Inferior parietal cortex (tissue), 1 donor: ENCODE measurements around the gene EZH1.
A peak's percentile ranks its signal among the peaks of the same experiment; 100 is the strongest.
"Not testable (repeated sequence)": the region's sequence is repeated elsewhere in the genome, so short reads cannot be mapped to it uniquely, and the experiment has no call there.

Experiments used
- DNase-seq: peaks from one replicate; pipeline ENCODE4 v3.0.0-alpha.2; 2016; ENCODE audit errors: extremely low spot score

EZH1 gene

GRCh38 chr17:42772945-42773289, 28.1 kb upstream of the EZH1 start:
- no peak for DNase-seq

DNA sequence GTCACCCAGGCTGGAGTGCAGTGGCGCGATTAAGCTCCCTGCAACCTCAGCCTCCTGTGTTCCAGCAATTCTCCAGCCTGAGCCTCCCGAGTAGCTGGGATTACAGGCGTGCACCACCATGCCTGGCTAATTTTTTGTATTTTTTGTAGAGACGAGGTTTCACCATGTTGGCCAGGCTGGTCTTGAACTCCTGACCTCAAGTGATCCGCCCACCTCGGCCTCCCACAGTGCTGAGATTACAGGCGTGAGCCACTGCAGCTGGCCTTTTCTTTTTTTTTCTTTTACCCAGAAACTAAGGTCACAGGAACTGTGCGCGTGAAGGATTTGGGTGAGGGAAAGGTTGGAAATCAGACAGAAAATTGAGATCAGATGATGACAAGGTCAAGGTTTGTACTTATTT, 25.1 kb upstream of the EZH1 start:
- not testable (repeated sequence) for DNase-seq

GRCh38 chr17:42768006-42768405, 23.2 kb upstream of the EZH1 start:
- not testable (repeated sequence) for DNase-seq

GRCh38 chr17:42767512-42767911, 22.7 kb upstream of the EZH1 start:
- DNase-seq: no peak

GRCh38 chr17:42766124-42766523, 21.3 kb upstream of the EZH1 start:
- no peak for DNase-seq

DNA sequence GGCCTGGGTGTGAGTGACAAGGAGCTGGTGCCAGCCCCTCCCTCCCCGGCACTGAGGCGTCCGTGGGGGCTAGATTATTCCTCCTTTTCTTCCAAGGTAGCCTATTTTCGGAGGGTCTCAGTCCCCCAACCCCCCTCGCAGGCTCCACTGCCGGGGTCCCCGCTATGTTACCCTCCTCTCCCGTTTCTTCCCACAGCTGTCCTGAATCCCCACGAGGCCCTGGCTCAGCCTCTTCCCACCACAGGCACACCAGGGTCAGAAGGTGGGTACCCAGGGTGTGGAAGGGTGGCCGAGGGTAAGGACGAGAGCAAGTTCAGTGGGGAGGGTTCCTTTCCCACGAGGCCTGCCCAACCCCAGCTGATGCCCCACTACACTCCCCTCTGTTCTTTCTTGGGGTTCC, 16.8 kb upstream of the EZH1 start:
- no peak for DNase-seq

DNA sequence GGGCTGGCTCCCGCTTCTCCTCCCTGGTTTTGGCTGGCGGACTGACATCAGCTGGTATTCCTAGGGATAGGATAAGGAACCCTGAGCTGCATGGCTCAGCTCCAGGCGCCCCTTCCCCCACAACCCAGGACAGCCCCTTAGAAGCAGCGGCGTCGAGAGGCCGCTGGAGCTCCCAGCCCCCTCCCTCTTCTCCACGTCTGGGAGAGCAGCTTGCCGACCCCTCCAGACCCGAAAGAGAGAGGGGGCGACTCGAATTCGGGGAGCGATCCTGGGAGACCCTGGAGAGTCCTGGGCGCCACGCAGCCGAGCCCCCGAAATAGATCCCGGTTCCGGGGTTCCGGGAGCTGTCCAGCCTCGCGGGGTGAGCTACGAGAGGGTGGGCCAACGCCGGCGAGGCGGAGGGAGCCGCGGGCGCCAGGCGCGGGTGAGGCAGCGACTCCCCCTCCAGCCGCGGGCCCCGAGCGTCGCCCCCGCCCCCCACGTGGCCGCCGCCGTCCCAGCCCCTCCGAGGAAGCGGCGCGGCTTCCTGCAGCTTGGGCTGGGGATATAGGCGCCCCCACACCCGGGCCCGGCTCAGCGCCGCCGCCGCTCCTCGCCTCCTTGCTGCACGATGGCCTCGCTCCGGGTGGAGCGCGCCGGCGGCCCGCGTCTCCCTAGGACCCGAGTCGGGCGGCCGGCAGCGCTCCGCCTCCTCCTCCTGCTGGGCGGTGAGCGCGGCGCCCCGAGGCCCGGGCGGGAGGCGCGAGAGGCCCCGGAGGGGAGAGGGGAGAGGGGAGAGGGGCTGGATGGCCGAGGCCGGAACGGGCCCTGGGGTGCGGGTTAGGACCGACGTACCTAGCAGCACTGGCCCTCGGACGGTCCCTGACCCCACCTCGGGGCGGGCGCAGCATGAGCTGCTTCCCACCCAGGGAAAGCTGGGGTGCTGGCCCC, 16.1 kb upstream of the EZH1 start, which contains the start of gene RAMP2:
Gene RAMP2, plus strand, starts transcription at position 576 of the 930 bp plus-strand sequence. Its CDS starts 35 bp downstream, at position 611.
- DNase-seq: no peak

DNA sequence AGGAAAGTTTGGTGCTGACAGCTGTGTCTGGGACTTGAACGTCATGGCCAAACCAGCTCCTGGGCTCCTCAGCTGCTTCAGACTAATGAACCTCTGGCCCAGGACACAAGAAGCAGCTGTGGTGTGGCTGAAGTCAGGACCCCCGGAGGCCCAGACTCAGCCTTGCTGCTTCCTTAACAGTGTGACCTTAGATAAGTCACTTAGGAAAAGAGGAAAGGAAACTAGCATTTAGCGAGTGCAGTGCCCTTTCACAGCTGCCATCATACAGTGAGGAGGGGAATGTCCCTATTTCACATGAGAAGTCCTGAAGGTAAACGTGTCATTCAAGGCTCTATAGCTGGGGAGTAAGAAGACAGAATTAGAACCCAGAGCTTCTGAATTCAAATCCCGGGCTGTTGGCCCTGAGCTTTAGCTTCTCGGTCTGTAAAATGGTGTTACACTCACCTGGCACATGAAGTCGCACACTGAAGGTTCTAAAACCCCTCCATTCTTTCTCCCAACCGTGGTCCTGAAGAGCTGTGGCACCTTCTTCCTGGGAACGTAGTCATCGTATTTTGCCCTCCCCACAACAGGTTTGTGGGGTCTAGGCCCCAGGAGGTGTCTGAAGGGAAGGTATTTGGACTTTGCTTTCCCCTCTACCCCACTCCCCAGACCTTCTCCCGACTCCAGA, 15.3 kb upstream of the EZH1 start:
- DNase-seq: no peak

DNA sequence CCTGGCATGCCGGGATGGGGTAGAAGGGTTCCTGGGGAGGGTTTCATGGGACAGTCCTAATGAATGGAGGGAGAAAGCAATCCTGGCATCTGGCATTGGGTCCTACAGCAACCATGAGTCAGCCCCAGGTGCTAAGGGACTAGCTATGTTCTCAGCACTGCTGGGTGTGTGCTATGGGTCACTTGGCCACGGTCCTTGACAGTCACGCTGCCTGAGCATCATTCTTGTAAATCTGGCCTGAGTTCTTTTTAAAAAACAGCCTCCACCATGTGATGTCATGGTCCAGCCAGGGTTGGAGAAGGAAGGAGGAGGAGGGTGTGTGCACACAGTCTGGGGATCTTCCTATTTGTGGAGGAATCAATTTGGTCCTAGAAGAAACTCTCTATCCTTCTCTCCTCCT, 9.9 kb upstream of the EZH1 start:
- no peak for DNase-seq

DNA sequence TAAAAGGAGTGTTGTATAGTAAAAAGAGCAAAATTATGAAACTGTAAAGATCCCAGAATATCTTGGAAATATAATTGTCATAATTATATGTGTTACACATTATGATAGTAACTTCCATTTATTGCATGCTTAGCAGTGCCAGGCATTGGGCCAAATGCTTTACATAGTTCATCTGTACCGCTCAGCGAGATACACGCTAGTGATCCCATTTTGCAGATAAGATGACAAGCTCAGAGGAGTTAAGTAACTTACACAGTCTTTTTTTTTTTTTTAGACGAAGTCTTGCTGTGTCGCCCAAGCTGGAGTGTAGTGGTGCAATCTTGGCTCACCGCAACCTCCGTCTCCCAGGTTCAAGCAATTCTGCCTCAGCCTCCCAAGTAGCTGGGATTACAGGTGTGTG, 6.8 kb upstream of the EZH1 start:
- DNase-seq: no peak

GRCh38 chr17:42750739-42751344, 6.0 kb upstream of the EZH1 start:
- no peak for DNase-seq

GRCh38 chr17:42748908-42749798, 4.3 kb upstream of the EZH1 start:
- no peak for DNase-seq

DNA sequence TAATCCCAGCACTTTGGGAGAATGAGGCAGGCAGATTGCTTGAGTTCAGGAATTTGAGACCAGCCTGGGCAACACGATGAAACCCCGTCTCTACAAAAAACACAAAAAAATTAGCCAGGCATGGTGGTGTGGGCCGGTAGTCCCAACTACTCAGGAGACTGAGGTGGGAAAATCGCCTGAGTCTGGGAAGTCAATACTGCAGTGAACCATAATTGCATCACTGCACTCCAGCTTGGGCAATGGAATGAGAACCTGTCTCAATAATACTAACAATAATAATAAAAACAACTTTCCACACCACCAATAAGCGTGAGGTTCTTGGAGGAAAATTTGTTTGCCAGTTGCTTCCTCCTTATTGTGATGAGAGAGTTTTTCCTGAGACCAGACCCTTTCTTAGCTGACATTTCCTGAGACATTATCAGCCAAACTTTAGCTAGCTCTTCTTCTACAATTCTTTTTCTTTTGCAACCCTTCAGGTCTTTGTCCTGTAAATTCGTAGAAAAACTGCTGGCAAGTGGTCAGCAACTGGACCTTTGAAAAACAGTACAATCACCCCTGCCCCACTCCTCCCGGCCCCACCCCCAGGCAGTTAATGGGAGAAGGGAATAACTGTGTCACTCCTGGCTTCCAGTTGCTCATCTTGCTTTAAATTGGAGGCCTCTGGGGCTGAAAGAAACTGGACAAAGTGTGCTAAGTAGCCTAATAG, 3.5 kb upstream of the EZH1 start:
- no peak for DNase-seq

- peak; percentile 34 for DNase-seq
These were observed 496 bp downstream of the EZH1 start for GRCh38 chr17:42744283-42744805.

DNA sequence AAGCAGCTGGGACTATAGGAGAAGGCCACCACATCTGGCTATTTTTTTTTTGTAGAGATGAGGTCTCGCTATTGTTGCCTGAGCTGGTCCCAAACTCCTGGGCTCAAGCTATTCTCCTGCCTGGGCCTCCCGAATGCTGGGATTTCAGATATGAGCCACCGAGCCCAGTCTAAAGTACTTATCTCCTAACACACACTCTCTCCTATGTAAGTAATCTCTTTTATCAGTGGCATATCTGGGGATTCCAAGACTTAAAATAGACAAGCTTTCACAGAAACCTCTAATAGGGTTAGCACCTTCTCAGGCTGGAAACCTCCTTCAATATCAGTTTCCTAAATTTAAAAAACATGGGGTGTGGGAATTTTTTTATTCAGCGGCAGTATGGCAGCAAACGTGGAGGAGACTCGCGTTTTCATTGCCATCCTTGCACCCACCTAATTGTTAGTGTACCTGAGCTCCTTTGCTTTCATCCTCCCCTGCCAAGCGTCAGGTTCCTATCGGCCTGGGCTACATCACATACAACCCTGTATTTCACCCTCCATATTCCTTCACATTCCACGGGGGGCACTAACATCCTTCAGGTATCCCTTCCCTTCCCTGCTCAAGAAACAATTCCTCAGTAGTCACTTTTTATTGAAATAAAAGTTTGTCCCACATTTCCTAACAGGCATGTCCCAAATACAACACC, 1.1 kb downstream of the EZH1 start:
- DNase-seq: no peak

GRCh38 chr17:42742916-42743315, 1.9 kb downstream of the EZH1 start:
- DNase-seq: not testable (repeated sequence)

DNA sequence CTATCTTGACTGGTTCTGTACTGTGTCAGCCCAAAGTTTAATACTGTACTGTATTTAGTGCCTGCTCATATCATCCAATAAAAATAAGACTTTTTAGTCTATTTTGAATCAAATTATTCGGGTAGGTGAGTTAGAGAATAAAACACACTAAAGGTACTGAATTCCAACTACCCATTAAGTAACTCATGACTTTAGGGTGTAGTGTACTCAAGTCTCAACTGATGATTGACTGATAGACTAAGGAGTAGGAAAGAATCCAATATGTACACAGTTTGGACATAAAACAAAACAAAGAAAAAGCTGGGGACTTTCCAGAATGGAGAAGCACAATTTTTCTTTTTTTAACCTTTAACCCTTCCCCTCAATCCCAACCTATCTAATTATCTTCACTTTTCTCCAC, 4.1 kb downstream of the EZH1 start:
- no peak for DNase-seq

DNA sequence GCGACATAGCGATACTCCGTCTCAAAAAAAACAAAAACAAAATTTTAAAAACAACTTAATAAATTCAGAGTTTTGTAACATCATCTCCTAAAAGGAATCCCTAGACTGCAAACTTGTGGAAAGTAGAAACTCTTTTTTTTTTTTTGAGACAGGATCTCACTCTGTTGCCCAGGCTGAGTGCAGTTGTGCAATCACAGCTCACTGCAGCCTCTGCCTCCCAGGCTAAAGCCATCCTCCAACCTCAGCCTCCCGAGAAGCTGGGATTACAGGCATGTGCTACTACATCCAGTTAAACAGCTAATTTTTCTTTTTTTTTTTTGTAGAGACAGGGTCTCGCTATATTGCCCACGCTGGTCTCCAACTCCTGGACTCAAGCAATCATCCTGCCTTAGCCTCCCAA, 19.7 kb downstream of the EZH1 start:
- no peak for DNase-seq

GRCh38 chr17:42723636-42724035, 21.2 kb downstream of the EZH1 start:
- no peak for DNase-seq

DNA sequence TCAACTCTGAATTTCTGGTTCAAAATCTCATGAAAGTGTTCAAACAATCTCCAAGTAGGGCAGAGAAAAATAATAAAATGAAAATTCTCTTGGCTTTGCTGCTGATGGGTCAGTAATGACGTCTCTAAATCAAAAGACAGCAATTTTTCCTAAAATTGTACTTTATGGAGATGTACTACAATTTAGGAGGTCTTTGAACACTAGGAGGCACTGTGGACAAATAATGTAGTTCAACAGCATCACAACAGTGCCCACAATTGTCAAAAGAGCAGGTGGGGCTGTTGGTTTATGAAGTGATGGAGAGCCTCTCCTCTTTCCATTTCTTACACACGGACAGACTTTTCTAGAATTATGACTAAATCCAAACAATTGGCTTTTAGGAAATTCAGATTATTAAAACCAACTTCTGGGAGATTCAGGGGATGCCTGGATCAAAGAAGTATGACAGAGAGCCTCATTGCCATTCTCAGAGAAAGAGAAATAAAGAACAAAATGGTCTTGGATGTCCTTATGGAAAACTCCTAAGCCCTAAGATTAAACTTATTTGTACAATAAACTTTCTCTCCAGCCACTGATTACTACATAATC, 23.8 kb downstream of the EZH1 start:
- DNase-seq: peak; percentile 83
